Caco-2 (cell line): Measurements from ENCODE around the gene PIAS1. TPM values are rescaled to one million over a fixed set of nuclear protein-coding genes. Genes with fewer than 3 reads are reported as not detected.

Experiments used
- BruUV-seq: library from RNA; stranded (reverse); fragments of 400-500 nt; replicated peaks from 2 replicates; lab custom pipeline; 2021; lab: Mats Ljungman, UMichigan
- CTCF ChIA-PET: fragments of 300-600 bp; sonication (Branson Sonifier 250); formaldehyde crosslinking; loops from one replicate; lab custom pipeline; 2022; ENCODE audit warnings: antibody characterized with exemption; lab: Charles Lee
- POLR2A ChIA-PET: fragments of 300-600 bp; sonication (Branson Sonifier 250); formaldehyde crosslinking; loops from one replicate; lab custom pipeline; 2022; ENCODE audit warnings: antibody characterized with exemption; lab: Charles Lee
- DNase-seq, 2 experiments: peaks; one replicate each; pipeline versions ENCODE4 v3.0.0 to v3.0.0-alpha.2; 2020 to 2022
- H3K27me3 ChIP-seq: replicated peaks from 2 replicates; pipeline ENCODE4 v1.6.0; 2011; ENCODE audit warnings: low read length; ENCODE audit not compliant: control insufficient read depth, insufficient read depth
- H3K36me3 ChIP-seq: 2 replicates; pipeline ENCODE4 v1.5.1; 2011; ENCODE audit warnings: low read length; ENCODE audit not compliant: control insufficient read depth, insufficient read depth
- H3K4me1 ChIP-seq: fragments of 250-450 bp; sonication (Bioruptor Pico); 2 replicates; pipeline ENCODE4 v1.5.1; 2020; ENCODE audit warnings: mild to moderate bottlenecking
- H3K4me3 ChIP-seq: 2 replicates; pipeline ENCODE4 v1.5.1; 2011; ENCODE audit warnings: low read depth, mild to moderate bottlenecking, control low read depth, low read length
- H3K9me3 ChIP-seq: fragments of 250-450 bp; sonication (Bioruptor Pico); 2 replicates; pipeline ENCODE4 v1.5.1; 2020; ENCODE audit warnings: mild to moderate bottlenecking, moderate library complexity
- H3K27ac Mint-ChIP-seq: one replicate; pipeline ENCODE4 v1.8.0; 2022; ENCODE audit warnings: mixed read lengths; ENCODE audit not compliant: unreplicated experiment
- H3K27me3 Mint-ChIP-seq: one replicate; pipeline ENCODE4 v1.8.0; 2022; ENCODE audit warnings: mixed read lengths; ENCODE audit not compliant: insufficient read depth, unreplicated experiment
- H3K36me3 Mint-ChIP-seq: one replicate; pipeline ENCODE4 v1.8.0; 2022; ENCODE audit warnings: mild to moderate bottlenecking, mixed read lengths; ENCODE audit not compliant: insufficient read depth, unreplicated experiment
- H3K4me1 Mint-ChIP-seq: one replicate; pipeline ENCODE4 v1.8.0; 2022; ENCODE audit warnings: low read depth, mixed read lengths; ENCODE audit not compliant: unreplicated experiment
- H3K4me3 Mint-ChIP-seq: one replicate; pipeline ENCODE4 v1.8.0; 2022; ENCODE audit warnings: mild to moderate bottlenecking, moderate library complexity, mixed read lengths; ENCODE audit not compliant: unreplicated experiment
- H3K9me3 Mint-ChIP-seq: one replicate; pipeline ENCODE4 v1.8.0; 2022; ENCODE audit warnings: mixed read lengths; ENCODE audit not compliant: unreplicated experiment
- intact Hi-C: fragments of 100-400 bp; cut with micrococcal nuclease; formaldehyde crosslinking; loops from one replicate; pipeline ENCODE4 v1.10.0; 2022; ENCODE audit not compliant: unreplicated experiment
- total RNA-seq: library from RNA; stranded (reverse); gene quantifications from 2 replicates; pipeline ENCODE4 v1.2.3, GENCODE V29; 2022
- TF ChIP-seq, protein P1 (sequence below), 2 experiments: fragments of 200-600 bp in 1 of 2; IDR thresholded peaks; 1 replicate in 1 of 2; 2 replicates in 1 of 2; pipeline versions ENCODE4 v1.5.1 to v1.8.0; 2011 to 2022; ENCODE audit warnings: antibody characterized with exemption in 1 of 2, control low read depth in 1 of 2, inconsistent platforms in 1 of 2, low read depth in 1 of 2, low read length in 1 of 2, mild to moderate bottlenecking in 1 of 2, moderate library complexity in 1 of 2; ENCODE audit not compliant: insufficient read depth in 1 of 2, severe bottlenecking in 1 of 2, unreplicated experiment in 1 of 2

Gene PIAS1
- total RNA-seq, 1 experiment from 2014 or later, result 48.0 TPM

GRCh38 chr15:68053001-68053400, 1.1 kb upstream of the PIAS1 start:
- CTCF ChIA-PET, result interaction anchor here (1.5 to 1.6 kb wide), 2 partner anchors 102 to 138 kb away, joined by 4 to 6 read pairs; no protein-coding TSS in a partner anchor
- H3K4me3 ChIP-seq, result no peak overlapping the region
- no peak for DNase-seq
- peaks cover 37% of the 10 kb centered on the region for H3K4me1 ChIP-seq
- Mint-ChIP-seq H3K27me3 (no peaks in the 10 kb centered on the region), H3K4me1 (peaks cover 31% of the 10 kb centered on the region), H3K4me3 (peak overlapping the region; percentile 84), H3K36me3 (peaks cover 9% of the 10 kb centered on the region), H3K9me3 (peaks cover 8% of the 10 kb centered on the region), H3K27ac (peak overlapping the region; percentile 19)
- no peaks in the 10 kb centered on the region for H3K27me3 ChIP-seq
- POLR2A ChIA-PET, result interaction anchor here (2.0 kb wide), 1 partner anchor 91 kb away, joined by 10 read pairs; no protein-coding TSS in a partner anchor
- no peaks in the 10 kb centered on the region for H3K36me3 ChIP-seq
- intact Hi-C loops, result loop anchor here (5.0 kb wide), 1 partner anchor 91 kb away; no protein-coding TSS in a partner anchor
- no peaks in the 10 kb centered on the region for H3K9me3 ChIP-seq
- BruUV-seq, result no TSS peak
- TF ChIP-seq, protein P1, sequence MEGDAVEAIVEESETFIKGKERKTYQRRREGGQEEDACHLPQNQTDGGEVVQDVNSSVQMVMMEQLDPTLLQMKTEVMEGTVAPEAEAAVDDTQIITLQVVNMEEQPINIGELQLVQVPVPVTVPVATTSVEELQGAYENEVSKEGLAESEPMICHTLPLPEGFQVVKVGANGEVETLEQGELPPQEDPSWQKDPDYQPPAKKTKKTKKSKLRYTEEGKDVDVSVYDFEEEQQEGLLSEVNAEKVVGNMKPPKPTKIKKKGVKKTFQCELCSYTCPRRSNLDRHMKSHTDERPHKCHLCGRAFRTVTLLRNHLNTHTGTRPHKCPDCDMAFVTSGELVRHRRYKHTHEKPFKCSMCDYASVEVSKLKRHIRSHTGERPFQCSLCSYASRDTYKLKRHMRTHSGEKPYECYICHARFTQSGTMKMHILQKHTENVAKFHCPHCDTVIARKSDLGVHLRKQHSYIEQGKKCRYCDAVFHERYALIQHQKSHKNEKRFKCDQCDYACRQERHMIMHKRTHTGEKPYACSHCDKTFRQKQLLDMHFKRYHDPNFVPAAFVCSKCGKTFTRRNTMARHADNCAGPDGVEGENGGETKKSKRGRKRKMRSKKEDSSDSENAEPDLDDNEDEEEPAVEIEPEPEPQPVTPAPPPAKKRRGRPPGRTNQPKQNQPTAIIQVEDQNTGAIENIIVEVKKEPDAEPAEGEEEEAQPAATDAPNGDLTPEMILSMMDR (IDR thresholded peaks at IDR 0.05; ENCODE audit: insufficient read depth in 1 of 2, low read depth in 1 of 2, low read length in 1 of 2, severe bottlenecking in 1 of 2, unreplicated experiment in 1 of 2), result no peak

DNA sequence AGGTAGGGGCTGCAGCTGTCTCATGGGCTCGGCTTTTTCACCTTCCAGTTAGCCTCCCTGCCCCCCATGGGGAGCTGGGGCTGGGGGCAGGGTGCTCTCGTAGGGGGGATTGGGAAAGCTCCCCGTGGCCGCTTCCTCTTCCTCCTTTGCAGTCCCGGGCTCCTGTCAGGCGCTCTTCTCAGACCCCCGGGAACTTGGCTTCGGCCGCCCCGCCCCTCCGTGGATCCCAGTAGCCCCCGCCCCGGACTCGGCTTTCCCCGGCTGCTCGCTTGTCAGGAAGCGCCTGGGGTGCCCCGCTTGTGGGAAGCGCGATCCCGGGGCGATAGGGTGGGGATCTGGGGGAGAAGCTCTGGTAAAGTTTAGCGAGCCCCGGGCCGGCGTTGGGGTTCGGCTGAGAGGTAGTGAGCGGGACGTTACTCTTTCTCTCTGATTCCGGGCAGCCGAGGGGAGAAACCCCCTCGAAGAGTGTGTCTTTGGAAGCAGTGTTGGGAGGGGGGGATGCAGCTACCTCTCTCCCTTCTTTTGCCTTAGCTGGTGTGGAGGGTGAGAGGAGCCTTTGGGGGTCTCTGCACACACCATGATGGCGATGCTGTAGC, 611 bp downstream of the PIAS1 start:
- CTCF ChIA-PET, result interaction anchor here (0.7 to 1.6 kb wide), 5 partner anchors 100 to 192 kb away, joined by 3 to 6 read pairs (median 3); no protein-coding TSS in a partner anchor
- H3K27ac Mint-ChIP-seq, result peak overlapping the region; percentile 60

DNA sequence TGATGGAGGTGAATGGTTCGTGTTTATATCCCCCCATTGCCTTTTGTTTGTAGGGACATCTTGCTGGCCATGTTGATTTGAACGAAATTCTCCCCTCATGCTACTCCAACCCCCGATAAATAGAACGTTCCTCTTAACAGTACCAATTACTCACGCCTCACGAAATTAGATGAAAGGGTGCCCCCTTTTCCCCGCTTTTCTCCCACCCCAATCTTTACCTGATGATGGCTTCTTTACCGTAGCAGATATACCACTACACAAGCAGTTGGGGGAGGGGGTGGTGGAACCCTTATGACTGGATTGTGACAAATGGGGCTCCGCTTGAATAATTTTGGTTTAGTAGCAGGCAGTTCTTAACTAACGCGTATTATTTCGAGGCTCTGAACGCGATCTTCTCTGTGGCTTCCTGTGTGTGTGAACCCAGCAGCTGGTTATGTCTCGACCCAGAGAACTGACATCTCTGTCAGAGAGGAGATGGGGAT, 1.1 kb downstream of the PIAS1 start:
- TF ChIP-seq, protein P1 (IDR thresholded peaks at IDR 0.05; ENCODE audit: insufficient read depth in 1 of 2, low read depth in 1 of 2, low read length in 1 of 2, severe bottlenecking in 1 of 2, unreplicated experiment in 1 of 2), result no peak
- Histone ChIP-seq H3K27me3 (no peaks in the 10 kb centered on the region), H3K36me3 (no peaks in the 10 kb centered on the region), H3K9me3 (no peaks in the 10 kb centered on the region), H3K4me3 (peak overlapping the region; percentile 89), H3K4me1 (peaks cover 39% of the 10 kb centered on the region)
- no peaks in the 10 kb centered on the region for H3K27me3 Mint-ChIP-seq
- peaks cover 31% of the 10 kb centered on the region for H3K4me1 Mint-ChIP-seq
- H3K27ac Mint-ChIP-seq, result peak overlapping the region; percentile 60
- BruUV-seq, result no TSS peak
- intact Hi-C loops, result loop anchor here (2.0 to 5.0 kb wide), 2 partner anchors 102 to 214 kb away; partner anchors contain the start of gene RNU6-1
- CTCF ChIA-PET, result no interaction called here
- no peak for DNase-seq
- peaks cover 9% of the 10 kb centered on the region for H3K36me3 Mint-ChIP-seq
- H3K4me3 Mint-ChIP-seq, result peak overlapping the region; percentile 84
- H3K9me3 Mint-ChIP-seq, result no peaks in the 10 kb centered on the region
- POLR2A ChIA-PET, result interaction anchor here (0.6 to 2.0 kb wide), 3 partner anchors 94 to 214 kb away, joined by 5 to 10 read pairs (median 9); no protein-coding TSS in a partner anchor

More for the DNA sequence above, 611 bp downstream of the PIAS1 start:
- DNase-seq, result peak; percentile 80
- POLR2A ChIA-PET, result interaction anchor here (0.6 to 2.0 kb wide), 10 partner anchors 50 to 214 kb away, joined by 3 to 12 read pairs (median 4); no protein-coding TSS in a partner anchor
- Histone ChIP-seq H3K27me3 (no peaks in the 10 kb centered on the region), H3K9me3 (no peaks in the 10 kb centered on the region), H3K4me1 (peaks cover 39% of the 10 kb centered on the region), H3K36me3 (no peaks in the 10 kb centered on the region), H3K4me3 (peak overlapping the region; percentile 89)
- intact Hi-C loops, result loop anchor here (1.0 to 5.0 kb wide), 7 partner anchors 92 to 214 kb away; partner anchors contain the start of gene RNU6-1
- TF ChIP-seq, protein P1 (IDR thresholded peaks at IDR 0.05; ENCODE audit: insufficient read depth in 1 of 2, low read depth in 1 of 2, low read length in 1 of 2, severe bottlenecking in 1 of 2, unreplicated experiment in 1 of 2), result no peak
- Mint-ChIP-seq H3K4me3 (peak overlapping the region; percentile 84), H3K9me3 (no peaks in the 10 kb centered on the region), H3K27me3 (no peaks in the 10 kb centered on the region), H3K4me1 (peaks cover 31% of the 10 kb centered on the region), H3K36me3 (peaks cover 9% of the 10 kb centered on the region)
- no TSS peak for BruUV-seq
